A549 treated with CpdA at 1 μM for 4 hours (cell line): ENCODE results near the gene ZNF581. TPM values are rescaled to one million over a fixed set of nuclear protein-coding genes. Genes with fewer than 3 reads are reported as not detected.

Source experiments
- total RNA-seq: library from RNA; stranded (reverse); fragments of 200-300 nt; extraction: Qiagen RNA extraction; gene quantifications from 5 replicates; pipeline ENCODE4 v1.2.3, GENCODE V29; 2022; ENCODE audit warnings: low read depth

ZNF581 gene, protein sequence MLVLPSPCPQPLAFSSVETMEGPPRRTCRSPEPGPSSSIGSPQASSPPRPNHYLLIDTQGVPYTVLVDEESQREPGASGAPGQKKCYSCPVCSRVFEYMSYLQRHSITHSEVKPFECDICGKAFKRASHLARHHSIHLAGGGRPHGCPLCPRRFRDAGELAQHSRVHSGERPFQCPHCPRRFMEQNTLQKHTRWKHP
- total RNA-seq = 37.0 to 52.7 TPM (median 49.4 TPM) in 5 replicates

DNA sequence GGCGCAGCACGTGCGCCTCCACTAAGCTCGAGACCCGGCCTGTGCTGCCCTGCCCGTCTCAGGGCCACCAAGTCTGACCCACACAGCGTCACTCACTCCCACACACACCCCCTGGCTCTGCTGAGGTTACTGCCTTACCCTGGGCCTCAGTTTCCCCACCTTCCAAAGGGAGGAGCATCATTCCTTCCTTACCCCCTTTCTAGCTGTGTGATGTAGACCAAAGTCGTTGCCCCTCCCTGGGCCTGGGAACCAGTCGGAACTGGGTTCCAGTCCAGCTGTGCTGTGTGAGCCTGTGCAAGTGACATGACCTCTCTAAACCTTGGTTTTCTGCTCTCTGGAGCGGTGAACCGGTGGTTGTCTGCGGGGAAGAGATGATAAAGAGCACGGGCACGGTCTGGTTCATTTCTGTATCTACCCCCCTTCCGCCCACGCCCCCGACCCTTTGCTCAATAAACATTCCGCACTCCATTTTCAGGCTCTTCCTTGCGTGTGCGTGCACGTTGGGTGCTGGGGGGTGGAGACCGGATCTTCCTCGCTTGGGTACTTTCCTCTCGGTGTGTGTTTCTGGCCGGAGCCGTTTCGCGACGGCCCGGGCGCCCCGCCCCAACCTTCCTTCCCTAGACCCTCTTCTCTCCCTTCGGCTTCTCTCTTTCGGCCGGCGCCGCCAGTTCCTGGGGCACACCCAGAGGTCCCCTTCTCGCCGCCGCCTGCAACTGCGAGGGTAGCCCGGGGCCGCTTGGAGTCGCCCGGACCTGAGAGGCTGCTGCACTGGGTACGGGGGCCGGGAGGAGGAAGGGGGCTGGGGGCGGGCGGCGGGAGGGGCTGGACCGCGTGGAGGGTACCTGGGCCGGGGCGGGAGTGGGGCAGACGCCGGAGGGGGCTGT, at the start of gene ZNF581:
Gene ZNF581 (plus strand): TSS at position 647 of the 884 bp plus-strand sequence. CDS start 923 bp downstream, outside the sequence.

DNA sequence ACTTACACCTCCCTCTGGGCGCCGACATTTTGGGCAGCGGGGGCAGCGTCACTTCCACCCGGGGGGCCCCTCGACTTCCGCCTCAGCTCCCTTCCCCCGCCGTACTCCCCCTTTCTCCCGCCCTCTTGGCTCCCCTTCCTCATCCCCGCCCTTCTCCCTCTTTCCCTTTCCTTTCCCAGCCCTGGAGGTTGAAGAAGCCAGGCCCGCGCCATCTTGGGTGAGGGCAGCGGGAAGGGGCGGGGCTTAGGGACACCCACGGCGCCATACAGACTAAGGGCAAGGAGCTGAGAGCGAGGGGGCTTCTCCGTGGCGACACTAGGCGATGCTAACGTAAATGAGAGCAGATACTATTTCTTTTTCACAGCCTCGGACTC, 44.0 kb upstream of the ZNF581 start, which contains the start of gene FIZ1:
Gene FIZ1 (minus strand): TSS at position 50 of the 374 bp plus-strand sequence. CDS start 1,652 bp downstream, outside the sequence.

DNA sequence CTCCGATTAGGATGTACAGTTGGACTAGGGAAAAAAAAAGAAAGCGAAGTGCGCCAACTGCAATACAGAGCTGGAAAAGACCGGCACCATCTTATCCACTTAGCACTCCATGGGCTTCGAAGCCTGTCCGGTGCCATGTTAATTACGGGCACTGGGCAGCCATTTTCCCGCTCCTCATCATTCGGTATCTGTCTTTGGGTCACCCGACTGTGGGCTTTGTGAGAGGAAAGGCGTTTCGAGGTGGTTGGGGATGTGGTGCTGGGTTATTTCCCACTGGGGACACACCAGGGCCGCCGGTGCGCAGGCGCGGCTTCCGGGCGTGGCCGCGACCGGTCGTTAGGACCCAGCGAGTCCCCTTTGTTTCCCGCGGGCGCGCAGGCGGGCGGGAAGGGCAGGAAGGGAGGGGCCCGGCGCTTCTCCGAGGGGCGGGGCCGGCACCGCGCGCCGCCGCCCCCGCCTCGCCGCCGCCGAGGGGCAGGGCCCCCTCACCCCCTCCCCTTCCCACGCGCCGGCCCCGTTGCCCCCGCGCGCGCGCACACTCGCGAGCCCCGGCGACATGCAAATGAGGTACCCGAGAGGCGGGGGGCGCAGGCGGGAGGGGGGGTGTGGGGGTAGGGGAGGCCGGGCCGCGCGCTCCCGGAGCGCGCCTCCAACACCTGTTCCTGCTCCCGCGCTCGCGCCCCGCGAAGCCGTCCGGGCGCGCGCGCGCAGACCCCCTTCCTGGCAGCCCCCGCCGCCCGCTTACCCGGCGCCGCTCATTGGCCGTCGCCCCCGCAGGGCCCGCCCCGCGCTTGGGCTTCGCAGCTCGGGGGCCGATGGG, 43.4 kb upstream of the ZNF581 start, which contains the start of gene ZNF524:
Gene ZNF524 (plus strand): TSS at position 447 of the 820 bp plus-strand sequence. CDS start 1,825 bp downstream, outside the sequence.

DNA sequence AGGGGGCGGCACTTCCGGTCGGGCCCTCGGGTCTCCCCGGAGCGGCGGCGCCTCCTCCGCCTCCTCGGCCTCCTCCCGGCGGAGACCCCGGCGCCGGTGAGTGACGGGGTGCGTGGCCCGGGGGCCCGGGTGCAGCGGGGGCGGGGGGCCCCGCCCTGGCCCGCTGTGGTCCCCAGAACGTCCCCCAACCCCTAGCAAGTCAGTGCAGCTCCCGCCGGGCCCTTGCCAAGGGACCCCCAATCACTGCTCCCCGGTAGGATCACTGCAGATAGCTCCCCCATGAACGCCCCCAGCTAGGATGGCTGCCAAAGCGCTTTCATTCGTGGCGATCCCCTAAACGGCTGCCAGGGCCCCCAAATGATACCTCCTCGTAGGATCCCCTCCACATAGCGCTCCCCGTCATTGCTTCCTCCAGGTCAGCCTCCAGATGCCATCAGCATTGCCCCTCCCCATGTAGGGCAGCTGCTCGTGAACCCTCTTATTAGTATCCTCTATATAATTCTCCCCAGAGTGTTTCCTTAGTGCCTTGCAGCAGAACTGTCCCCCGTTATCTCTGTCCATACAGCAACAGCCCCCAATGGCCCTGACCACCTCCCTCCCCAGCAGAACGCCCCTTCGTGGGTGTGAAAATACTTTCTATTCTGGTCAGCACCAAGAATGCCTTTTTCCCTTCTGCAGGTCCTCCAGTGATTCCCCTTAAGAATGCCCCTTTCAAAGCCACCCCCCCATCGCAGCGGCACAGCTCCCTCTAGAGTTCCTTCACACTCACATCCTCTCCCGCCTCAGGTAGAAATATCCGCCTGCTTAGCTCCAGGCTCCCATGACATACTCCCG, 37.6 kb upstream of the ZNF581 start, which contains the start of gene ZNF865:
Gene ZNF865 (plus strand): TSS at position 11 of the 834 bp plus-strand sequence. CDS start 7,972 bp downstream, outside the sequence.

DNA sequence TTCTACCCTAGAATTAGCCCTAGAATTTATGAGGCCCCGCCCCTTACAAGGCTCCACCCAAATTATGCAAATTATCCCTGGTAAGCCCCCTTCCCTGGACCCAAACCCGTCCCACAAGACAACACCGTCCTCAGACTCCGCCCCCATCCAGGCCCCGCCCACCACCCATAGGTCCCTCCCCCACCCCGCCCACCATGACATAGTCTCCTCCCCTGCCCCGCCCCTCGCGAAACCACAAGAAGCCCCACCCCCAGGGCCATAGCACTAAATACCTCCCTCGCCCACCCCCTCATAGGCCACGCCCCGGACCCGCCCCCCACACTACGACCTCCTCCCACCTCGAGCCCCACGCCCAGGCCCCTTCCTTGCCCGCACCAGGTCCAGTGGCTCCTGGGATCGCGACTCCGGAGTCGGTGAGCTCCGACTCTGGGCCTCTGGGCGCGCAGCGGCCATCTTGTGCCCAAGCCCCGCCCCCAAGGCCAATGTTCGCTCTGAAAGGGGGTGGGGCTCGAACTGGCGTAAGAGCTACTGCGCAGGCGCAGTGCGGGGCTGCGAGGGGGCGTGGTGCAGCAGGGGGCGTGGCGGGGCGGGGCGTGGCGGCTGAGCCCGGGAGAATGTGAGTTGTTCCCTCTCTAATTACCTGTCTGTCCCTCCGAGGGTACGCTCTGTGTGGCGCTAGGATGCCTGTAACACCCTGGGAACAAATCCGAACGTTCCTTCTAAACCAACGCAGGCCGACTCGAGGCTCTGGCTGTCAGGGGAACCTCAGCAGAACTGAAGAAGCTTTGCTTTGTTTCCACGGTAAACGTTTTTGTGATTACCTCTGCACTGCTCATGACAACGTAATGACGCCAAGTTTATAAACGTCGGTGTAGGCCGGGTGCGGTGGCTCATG, 19.1 kb upstream of the ZNF581 start, which contains the start of gene ZNF784:
Gene ZNF784 (minus strand): TSS at position 458 of the 895 bp plus-strand sequence. CDS start 5 bp downstream, at position 453.

DNA sequence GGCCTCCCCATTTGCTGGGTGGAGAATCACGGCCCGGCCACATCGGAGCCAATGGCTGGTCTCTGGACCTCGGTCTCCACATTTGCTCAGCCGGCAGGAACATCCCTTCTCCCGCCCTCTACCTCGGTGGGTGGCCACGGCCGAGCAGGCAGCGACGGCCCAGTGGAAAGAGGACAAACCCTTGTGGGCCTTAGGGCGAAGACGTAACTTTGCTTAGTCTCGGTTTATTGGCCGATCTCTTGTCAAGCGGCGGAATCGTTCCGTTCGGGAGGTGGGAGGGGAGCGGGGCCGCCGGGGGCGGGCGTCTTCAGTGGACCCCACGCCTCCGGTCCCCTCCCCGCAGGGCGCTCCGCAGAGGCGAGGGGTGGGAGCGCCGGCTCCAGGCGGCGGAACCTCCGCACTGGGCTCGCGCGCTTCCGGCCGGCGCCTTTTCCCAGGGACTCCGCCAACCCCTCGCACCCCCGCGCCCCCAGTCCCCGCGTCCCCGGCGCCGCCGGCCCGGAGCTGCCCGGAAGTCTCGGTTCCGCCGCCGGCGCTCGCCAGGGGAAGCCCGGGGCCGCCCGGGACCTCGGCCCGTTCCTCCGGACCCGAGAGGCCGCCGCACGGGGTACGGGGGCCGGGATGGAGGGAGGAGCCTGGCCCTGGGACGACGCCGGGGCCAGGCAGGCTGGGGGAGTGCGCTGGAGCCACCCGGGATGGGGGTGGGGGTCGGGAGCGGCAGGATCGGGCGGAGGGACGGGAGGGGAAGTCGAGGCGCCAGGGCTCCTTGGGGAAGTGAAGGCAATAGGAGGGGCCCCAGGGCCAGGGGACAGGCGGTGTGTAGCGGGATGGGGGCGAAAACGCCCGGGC, 2.6 kb upstream of the ZNF581 start, which contains the start of gene ZNF580:
Gene ZNF580 (plus strand): TSS at position 426 of the 849 bp plus-strand sequence. CDS start 1,507 bp downstream, outside the sequence.

DNA sequence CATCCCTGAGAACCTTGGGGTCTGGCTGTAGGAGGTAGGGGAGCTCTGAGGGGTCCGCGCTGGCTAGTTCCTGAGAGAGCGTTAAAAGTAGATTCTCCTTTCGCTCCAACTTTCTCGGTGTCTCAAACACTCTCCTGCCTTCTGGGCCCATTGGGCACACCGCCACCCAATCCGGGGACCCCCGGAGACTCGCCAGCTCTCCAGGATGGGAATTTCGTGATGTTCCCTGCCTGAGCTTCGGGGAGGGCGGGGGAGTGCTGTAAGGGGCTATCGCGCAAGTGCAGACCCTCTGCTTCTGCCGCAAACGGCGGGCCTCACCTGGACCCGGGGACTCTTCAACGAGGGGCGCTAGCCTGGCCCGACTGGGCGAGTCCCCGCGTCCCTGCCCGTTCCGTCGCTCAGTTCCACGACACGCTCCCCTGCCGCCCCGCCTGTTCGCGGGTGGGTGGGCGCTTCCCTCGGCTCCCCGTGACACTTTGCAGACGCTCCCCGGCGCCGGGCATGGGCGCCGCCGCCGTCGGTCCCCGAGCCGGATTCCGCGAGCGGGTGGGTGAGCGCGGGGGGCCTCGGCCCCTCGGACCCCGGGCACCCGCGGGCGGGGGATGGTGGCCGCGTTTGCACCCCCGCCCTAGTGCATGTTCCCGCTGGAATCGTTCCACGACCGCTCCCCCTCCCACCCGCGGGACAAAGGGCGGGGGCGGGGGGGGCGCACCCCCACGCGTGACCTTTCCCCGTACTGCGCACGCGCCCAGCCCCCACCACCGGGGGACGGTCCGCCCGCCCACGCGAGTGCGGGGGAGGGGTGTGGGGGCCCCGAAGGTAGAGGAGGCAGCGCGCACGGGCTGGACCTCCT, 4.5 kb downstream of the ZNF581 start, which contains the start of gene CCDC106:
Gene CCDC106 (plus strand): TSS at position 481 of the 853 bp plus-strand sequence. CDS start 835 bp downstream, outside the sequence.

DNA sequence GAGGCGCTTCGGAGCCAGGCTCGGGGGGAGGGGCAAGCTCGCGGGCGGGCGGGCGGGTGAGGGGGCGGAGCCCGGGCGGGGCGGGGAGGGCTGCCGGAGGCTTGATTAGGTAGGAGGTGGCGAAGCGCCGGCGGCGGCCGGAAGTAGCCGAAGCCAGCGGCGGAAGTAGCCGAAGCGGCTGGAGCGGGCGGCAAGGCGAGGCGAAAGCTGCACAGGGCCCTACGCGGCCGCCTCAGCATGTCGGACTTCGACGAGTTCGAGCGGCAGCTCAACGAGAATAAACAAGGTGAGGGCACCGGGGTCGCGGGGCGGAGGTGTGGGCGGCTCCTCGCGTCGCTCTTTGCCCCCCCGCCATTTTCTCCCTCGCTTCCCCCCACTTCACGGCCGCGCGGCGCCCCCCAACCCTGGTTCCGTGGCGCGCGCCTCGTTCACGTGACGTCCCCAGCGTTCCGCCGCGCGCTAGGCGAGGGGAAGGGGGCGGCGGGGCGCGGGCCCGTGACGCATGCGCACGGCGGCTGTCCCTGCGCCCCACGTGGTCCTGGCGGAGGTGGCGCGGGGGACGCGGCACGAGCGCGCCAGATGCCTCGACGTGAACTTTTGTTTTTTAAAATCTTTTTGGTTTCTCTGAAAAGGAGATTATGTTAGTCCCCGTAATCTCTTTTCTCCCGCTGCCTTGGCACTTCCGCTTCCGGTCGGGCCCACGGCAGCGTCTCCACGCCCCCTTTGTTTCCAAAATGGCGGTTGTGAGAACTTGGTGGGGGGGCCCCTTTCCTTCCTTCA, 11.6 kb downstream of the ZNF581 start, which contains the start of gene U2AF2:
Gene U2AF2 (plus strand): TSS at position 168 of the 780 bp plus-strand sequence. CDS start 70 bp downstream, at position 238.

DNA sequence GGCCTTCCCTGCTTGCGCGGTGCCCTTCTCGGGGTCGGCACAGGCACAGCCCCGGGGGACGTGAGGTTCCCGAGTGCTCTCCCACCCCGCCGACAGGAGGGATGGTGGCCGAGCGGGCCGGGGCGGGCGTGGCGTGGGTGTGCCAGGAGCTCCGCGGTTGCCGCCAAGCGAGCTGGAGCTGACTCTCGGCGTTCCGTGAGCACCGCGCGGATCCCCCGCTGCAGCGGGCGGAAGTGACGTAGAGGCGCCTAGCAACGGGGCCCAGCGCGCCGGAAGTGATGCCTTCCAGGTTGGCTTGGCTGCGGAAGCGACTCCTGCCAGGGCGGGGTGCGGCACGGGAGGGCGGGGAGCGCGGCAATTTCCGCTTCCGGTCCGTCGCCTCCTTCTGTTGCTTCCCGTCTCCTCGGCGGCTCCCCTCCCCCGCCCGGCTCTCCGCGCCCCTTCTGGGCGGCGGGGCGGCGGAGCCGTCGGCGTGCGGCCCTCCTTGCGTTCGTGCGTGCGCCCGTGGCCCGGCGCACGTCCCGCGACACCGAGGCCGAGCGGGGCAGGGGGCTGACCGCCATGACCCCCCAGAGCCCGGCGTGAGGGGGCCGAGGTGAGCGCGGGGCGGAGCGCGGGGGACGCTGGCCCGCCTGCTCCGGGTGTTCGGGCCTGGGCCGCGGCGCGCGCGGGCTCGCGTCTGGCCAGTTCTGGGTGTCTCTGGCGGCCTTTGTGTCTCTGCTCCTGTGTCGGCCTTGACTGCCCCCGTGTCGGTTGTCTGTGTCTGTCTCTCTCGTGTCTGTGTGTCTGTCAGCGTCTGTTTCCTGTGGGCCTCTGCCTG, 31.6 kb downstream of the ZNF581 start, which contains the start of gene EPN1:
Gene EPN1 (plus strand): TSS at position 386 of the 820 bp plus-strand sequence. CDS start 3,402 bp downstream, outside the sequence.

Other genes with a start within 250 kb of the ZNF581 start
- 280 to 580 TPM (median 470 TPM) in 5 replicates for gene UBE2S, start 235.9 kb upstream of the ZNF581 start, total RNA-seq
- not detected in 5 replicates for gene SHISA7, start 200.3 kb upstream of the ZNF581 start, total RNA-seq
- 56.5 to 68.3 TPM (median 61.0 TPM) in 5 replicates for gene ISOC2, start 182.0 kb upstream of the ZNF581 start, total RNA-seq
- gene C19orf85, start 178.9 kb upstream of the ZNF581 start, total RNA-seq = not detected in 5 replicates
- gene ZNF628, start 167.0 kb upstream of the ZNF581 start, total RNA-seq = 4.3 to 9.6 TPM (median 8.8 TPM) in 5 replicates
- gene NAT14, start 158.5 kb upstream of the ZNF581 start, total RNA-seq = 40.9 to 61.3 TPM (median 58.0 TPM) in 5 replicates
- 0.38 to 1.5 TPM (median 0.61 TPM) in 5 replicates for gene SSC5D, start 155.2 kb upstream of the ZNF581 start, total RNA-seq
- gene SBK2, start 106.5 kb upstream of the ZNF581 start, total RNA-seq = 1.8 to 3.1 TPM (median 2.5 TPM) in 5 replicates
- 1.8 to 2.7 TPM (median 2.3 TPM) in 5 replicates for gene SBK3, start 98.1 kb upstream of the ZNF581 start, total RNA-seq
- gene ZNF579, start 62.8 kb upstream of the ZNF581 start, total RNA-seq = 16.1 to 35.4 TPM (median 25.5 TPM) in 5 replicates
- 17.5 to 27.0 TPM (median 25.5 TPM) in 5 replicates for gene FIZ1, start 44.1 kb upstream of the ZNF581 start, total RNA-seq
- 14.0 to 19.4 TPM (median 18.4 TPM) in 5 replicates for gene ZNF524, start 43.4 kb upstream of the ZNF581 start, total RNA-seq
- 7.9 to 14.8 TPM (median 13.3 TPM) in 5 replicates for gene ZNF865, start 38.0 kb upstream of the ZNF581 start, total RNA-seq
- gene ZNF784, start 19.1 kb upstream of the ZNF581 start, total RNA-seq = 5.4 to 6.6 TPM (median 6.3 TPM) in 5 replicates
- gene ZNF580, start 2.6 kb upstream of the ZNF581 start, total RNA-seq = 26.5 to 52.4 TPM (median 49.1 TPM) in 5 replicates
- gene CCDC106, start 4.6 kb downstream of the ZNF581 start, total RNA-seq = 12.2 to 19.1 TPM (median 18.1 TPM) in 5 replicates
- gene U2AF2, start 11.4 kb downstream of the ZNF581 start, total RNA-seq = 266 to 326 TPM (median 309 TPM) in 5 replicates
- gene EPN1, start 31.6 kb downstream of the ZNF581 start, total RNA-seq = 126 to 209 TPM (median 205 TPM) in 5 replicates
- not detected in 5 replicates for gene NLRP9, start 94.8 kb downstream of the ZNF581 start, total RNA-seq
- 0.37 to 0.58 TPM (median 0.42 TPM) in 5 replicates for gene RFPL4A, start 115.4 kb downstream of the ZNF581 start, total RNA-seq
- not detected in 5 replicates for gene RFPL4AL1, start 125.5 kb downstream of the ZNF581 start, total RNA-seq
- gene NLRP11, start 188.3 kb downstream of the ZNF581 start, total RNA-seq = 0.01 to 0.06 TPM (median 0.06 TPM) in 3 of 5 replicates, not detected in the others
- not detected in 5 replicates for gene NLRP4, start 192.9 kb downstream of the ZNF581 start, total RNA-seq